ENCODE data around the gene AEBP1. TPM values are rescaled to one million over a fixed set of nuclear protein-coding genes. Genes with fewer than 3 reads are reported as not detected.

Gene AEBP1
- total RNA-seq (2022) (0.54 TPM in 1 of 2 replicates, not detected in the other), Bru-seq, nascent RNA (percentile 7 among the genes with signal in this experiment), BruChase-seq, experiment 1, labeled RNA remaining after a 2-hour chase (not detected), BruChase-seq, experiment 2, labeled RNA remaining after a 6-hour chase (percentile 8 among the genes with signal in this experiment)
- long read RNA-seq: 0 reads

DNA sequence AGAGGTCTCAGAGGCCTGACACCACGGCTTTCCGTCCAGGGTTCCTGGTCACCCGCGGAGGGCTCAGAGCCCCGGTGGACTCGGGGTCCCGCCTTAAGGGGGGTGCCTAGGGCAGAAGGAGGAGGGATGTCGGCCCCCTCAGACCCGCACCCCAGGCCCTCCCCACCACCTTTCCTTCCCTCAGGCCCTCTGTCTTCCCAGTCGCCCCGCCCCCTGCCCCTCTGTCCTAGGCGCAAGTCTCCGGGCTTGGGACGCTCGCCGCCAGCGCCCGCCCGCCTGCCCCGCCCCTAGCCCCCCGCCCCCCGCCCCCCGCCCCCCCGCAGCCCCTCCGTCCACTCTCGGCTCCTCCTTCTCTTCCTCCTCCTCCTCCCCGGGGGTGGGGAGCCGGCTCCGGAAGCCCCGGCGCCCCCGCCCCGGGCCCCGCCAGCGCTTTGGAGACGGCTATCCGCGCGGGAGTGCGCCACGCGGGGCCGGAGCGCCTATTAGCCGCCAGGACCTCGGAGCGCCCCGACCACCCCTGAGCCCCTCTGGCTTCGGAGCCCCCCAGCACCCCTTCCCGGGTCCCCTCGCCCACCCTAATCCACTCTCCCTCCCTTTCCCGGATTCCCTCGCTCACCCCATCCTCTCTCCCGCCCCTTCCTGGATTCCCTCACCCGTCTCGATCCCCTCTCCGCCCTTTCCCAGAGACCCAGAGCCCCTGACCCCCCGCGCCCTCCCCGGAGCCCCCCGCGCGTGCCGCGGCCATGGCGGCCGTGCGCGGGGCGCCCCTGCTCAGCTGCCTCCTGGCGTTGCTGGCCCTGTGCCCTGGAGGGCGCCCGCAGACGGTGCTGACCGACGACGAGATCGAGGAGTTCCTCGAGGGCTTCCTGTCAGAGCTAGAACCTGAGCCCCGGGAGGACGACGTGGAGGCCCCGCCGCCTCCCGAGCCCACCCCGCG is at the start of gene AEBP1:
Gene AEBP1 (plus strand): TSS at position 423 of the 937 bp plus-strand sequence. CDS start 321 bp downstream, at position 744.
- Mint-ChIP-seq H3K27ac (ENCODE audit: unreplicated experiment) (no peak within 1 kb of the TSS), H3K4me1 (ENCODE audit: low read depth, unreplicated experiment) (no peaks in the 10 kb centered on the region), H3K27me3 (ENCODE audit: insufficient read depth, unreplicated experiment) (no peaks in the 10 kb centered on the region), H3K36me3 (ENCODE audit: insufficient read depth, unreplicated experiment) (peaks cover 6% of the 10 kb centered on the region), H3K9me3 (ENCODE audit: unreplicated experiment) (no peaks in the 10 kb centered on the region), H3K4me3 (ENCODE audit: unreplicated experiment) (no peak within 1 kb of the TSS)
- no peak for DNase-seq
- no TSS peak for BruUV-seq (replicated peaks)
- CTCF ChIA-PET: no interaction called here
- Histone ChIP-seq H3K9me3 (no peaks in the 10 kb centered on the region), H3K4me3 (ENCODE audit: low read depth, low read length) (no peak within 1 kb of the TSS), H3K27me3 (replicated peaks; ENCODE audit: control insufficient read depth, insufficient read depth, low read length) (no peaks in the 10 kb centered on the region; the same call in 1 of the 2 replicates), H3K4me1 (no peaks in the 10 kb centered on the region; the same call in 1 of the 2 replicates), H3K36me3 (ENCODE audit: control insufficient read depth, insufficient read depth, low read length) (no peaks in the 10 kb centered on the region)
- intact Hi-C loops (cut with micrococcal nuclease; ENCODE audit: unreplicated experiment): no loop called here
- TF ChIP-seq, protein P1, sequence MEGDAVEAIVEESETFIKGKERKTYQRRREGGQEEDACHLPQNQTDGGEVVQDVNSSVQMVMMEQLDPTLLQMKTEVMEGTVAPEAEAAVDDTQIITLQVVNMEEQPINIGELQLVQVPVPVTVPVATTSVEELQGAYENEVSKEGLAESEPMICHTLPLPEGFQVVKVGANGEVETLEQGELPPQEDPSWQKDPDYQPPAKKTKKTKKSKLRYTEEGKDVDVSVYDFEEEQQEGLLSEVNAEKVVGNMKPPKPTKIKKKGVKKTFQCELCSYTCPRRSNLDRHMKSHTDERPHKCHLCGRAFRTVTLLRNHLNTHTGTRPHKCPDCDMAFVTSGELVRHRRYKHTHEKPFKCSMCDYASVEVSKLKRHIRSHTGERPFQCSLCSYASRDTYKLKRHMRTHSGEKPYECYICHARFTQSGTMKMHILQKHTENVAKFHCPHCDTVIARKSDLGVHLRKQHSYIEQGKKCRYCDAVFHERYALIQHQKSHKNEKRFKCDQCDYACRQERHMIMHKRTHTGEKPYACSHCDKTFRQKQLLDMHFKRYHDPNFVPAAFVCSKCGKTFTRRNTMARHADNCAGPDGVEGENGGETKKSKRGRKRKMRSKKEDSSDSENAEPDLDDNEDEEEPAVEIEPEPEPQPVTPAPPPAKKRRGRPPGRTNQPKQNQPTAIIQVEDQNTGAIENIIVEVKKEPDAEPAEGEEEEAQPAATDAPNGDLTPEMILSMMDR (IDR thresholded peaks at IDR 0.05; ENCODE audit: insufficient read depth in 1 of 2, low read depth in 1 of 2, low read length in 1 of 2, severe bottlenecking in 1 of 2, unreplicated experiment in 1 of 2): no peak
- POLR2A ChIA-PET: no interaction called here

DNA sequence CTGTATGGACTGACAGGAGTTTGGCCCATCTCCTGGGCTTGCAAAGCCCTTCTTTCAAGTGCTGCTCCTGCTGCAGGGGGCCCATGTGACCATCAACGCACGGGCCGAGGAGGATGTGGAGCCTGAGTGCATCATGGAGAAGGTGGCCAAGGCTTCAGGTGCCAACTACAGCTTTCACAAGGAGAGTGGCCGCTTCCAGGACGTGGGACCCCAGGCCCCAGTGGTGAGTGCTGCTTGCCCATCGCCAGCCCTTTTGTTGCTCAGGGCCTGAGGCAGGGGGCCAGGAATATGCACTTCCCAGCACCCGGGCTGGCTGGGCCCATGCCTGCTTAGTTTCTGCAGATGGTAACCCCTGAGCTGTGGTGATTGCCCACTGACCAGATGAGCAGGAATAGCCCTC is 47.5 kb upstream of the AEBP1 start:
- peaks cover 4% of the 10 kb centered on the region for H3K36me3 ChIP-seq (ENCODE audit: control insufficient read depth, insufficient read depth, low read length)
- H3K27ac Mint-ChIP-seq (ENCODE audit: unreplicated experiment): no peak overlapping the region
- H3K36me3 Mint-ChIP-seq (ENCODE audit: insufficient read depth, unreplicated experiment): peaks cover 59% of the 10 kb centered on the region
- no TSS peak for BruUV-seq (replicated peaks)
- DNase-seq: peak in 1 of 2 experiments; percentile 21
- no peaks in the 10 kb centered on the region for H3K9me3 Mint-ChIP-seq (ENCODE audit: unreplicated experiment)
- intact Hi-C loops (cut with micrococcal nuclease; ENCODE audit: unreplicated experiment): no loop called here
- no peaks in the 10 kb centered on the region for H3K9me3 ChIP-seq
- no peaks in the 10 kb centered on the region for H3K4me1 ChIP-seq
- POLR2A ChIA-PET: no interaction called here
- CTCF ChIA-PET: no interaction called here
- no peaks in the 10 kb centered on the region for H3K27me3 Mint-ChIP-seq (ENCODE audit: insufficient read depth, unreplicated experiment)
- H3K4me3 Mint-ChIP-seq (ENCODE audit: unreplicated experiment): no peak overlapping the region
- TF ChIP-seq, protein P1 (IDR thresholded peaks at IDR 0.05; ENCODE audit: insufficient read depth in 1 of 2, low read depth in 1 of 2, low read length in 1 of 2, severe bottlenecking in 1 of 2, unreplicated experiment in 1 of 2): no peak
- H3K27me3 ChIP-seq (replicated peaks; ENCODE audit: control insufficient read depth, insufficient read depth, low read length): no peaks in the 10 kb centered on the region
- H3K4me1 Mint-ChIP-seq (ENCODE audit: low read depth, unreplicated experiment): no peaks in the 10 kb centered on the region
- no peak overlapping the region for H3K4me3 ChIP-seq (ENCODE audit: low read depth, low read length)

DNA sequence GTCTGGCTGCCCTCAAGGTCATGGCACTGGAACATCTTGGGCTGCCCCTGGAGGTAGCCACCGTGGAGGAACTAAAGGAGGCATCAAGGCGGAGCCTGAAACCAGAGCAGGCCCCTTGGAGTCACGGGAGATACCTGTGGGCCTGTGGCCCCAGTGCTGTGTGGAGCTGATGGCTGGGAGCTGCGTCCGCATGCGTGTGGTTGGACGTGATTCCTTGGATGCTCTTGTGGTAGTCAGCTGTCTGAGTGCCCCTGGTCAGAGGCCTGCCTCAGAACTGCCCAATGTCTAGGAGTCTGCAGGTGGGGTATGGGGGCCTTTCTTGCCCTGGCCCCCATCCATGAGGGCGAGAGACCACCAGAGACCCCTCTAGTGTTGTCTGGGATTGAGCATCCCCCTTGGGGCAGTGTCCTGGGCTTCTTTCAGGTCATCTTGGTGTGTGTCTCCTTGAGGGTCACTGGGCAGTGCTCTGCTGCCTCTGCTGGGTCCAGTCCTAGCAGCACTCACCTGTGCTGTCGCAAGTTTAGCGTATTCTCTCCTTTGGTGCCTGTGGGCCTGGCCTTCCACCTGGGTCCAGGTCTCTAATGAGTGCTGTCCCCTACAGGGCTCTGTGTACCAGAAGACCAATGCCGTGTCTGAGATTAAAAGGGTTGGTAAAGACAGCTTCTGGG is 46.8 kb upstream of the AEBP1 start:
- Mint-ChIP-seq H3K27me3 (ENCODE audit: insufficient read depth, unreplicated experiment) (no peaks in the 10 kb centered on the region), H3K27ac (ENCODE audit: unreplicated experiment) (no peak overlapping the region), H3K4me1 (ENCODE audit: low read depth, unreplicated experiment) (no peaks in the 10 kb centered on the region), H3K36me3 (ENCODE audit: insufficient read depth, unreplicated experiment) (peaks cover 52% of the 10 kb centered on the region), H3K9me3 (ENCODE audit: unreplicated experiment) (no peaks in the 10 kb centered on the region), H3K4me3 (ENCODE audit: unreplicated experiment) (no peak overlapping the region)
- BruUV-seq (replicated peaks): no TSS peak
- intact Hi-C loops (cut with micrococcal nuclease; ENCODE audit: unreplicated experiment): no loop called here
- Histone ChIP-seq H3K27me3 (replicated peaks; ENCODE audit: control insufficient read depth, insufficient read depth, low read length) (no peaks in the 10 kb centered on the region), H3K4me1 (no peaks in the 10 kb centered on the region), H3K36me3 (ENCODE audit: control insufficient read depth, insufficient read depth, low read length) (peaks cover 4% of the 10 kb centered on the region), H3K4me3 (ENCODE audit: low read depth, low read length) (no peak overlapping the region), H3K9me3 (no peaks in the 10 kb centered on the region)
- CTCF ChIA-PET: interaction anchor here (0.5 kb wide), 1 partner anchor 13 kb away, joined by 3 read pairs; the partner anchor contains the start of gene DBNL
- peak in 1 of 2 experiments; percentile 18 for DNase-seq
- TF ChIP-seq, protein P1 (IDR thresholded peaks at IDR 0.05; ENCODE audit: insufficient read depth in 1 of 2, low read depth in 1 of 2, low read length in 1 of 2, severe bottlenecking in 1 of 2, unreplicated experiment in 1 of 2): no peak
- POLR2A ChIA-PET: no interaction called here

Measured in Caco-2 (cell line).